Stomach smooth muscle (tissue), 2 donors: ENCODE data around the gene OPTC.
A peak's percentile ranks its signal among the peaks of the same experiment; 100 is the strongest.
"Not testable (repeated sequence)": the region's sequence is repeated elsewhere in the genome, so short reads cannot be mapped to it uniquely, and the experiment has no call there.

Experiments
- H3K27ac ChIP-seq: one replicate; pipeline ENCODE4 v1.7.0; 2013; ENCODE audit warnings: mild to moderate bottlenecking, low read length, inconsistent platforms
- H3K27me3 ChIP-seq, 2 donors: one replicate each; pipeline ENCODE4 v1.7.0; 2013; ENCODE audit warnings: low read length in 2 of 2; ENCODE audit not compliant: insufficient read depth in 2 of 2, control insufficient read depth in 1 of 2
- H3K36me3 ChIP-seq, 2 donors: one replicate each; pipeline ENCODE4 v1.7.0; 2013; ENCODE audit warnings: low read length in 2 of 2; ENCODE audit not compliant: control insufficient read depth in 2 of 2, insufficient read depth in 2 of 2
- H3K4me1 ChIP-seq: one replicate; pipeline ENCODE4 v1.7.0; 2013; ENCODE audit warnings: low read length; ENCODE audit not compliant: control insufficient read depth, insufficient read depth
- H3K4me3 ChIP-seq, 2 donors: one replicate each; pipeline ENCODE4 v1.7.0; 2013; ENCODE audit warnings: low read length in 2 of 2
- H3K9ac ChIP-seq, 2 donors: one replicate each; pipeline ENCODE4 v1.7.0; 2013; ENCODE audit warnings: low read length in 2 of 2, mild to moderate bottlenecking in 1 of 2
- H3K9me3 ChIP-seq, 2 donors: one replicate each; pipeline ENCODE4 v1.7.0; 2013; ENCODE audit warnings: low read length in 2 of 2; ENCODE audit not compliant: control insufficient read depth in 2 of 2
- donor health status: healthy.
- donor health status: Pancreatic carcinoma.

OPTC gene

GRCh38 chr1:203516184-203516583 is 22.2 kb downstream of the OPTC start:
- no peak overlapping the region for H3K27ac ChIP-seq
- H3K4me3 ChIP-seq: no peak overlapping the region
- H3K4me1 ChIP-seq: peaks cover 45% of the 10 kb centered on the region
- no peaks in the 10 kb centered on the region for H3K9me3 ChIP-seq
- no peaks in the 10 kb centered on the region for H3K36me3 ChIP-seq
- H3K9ac ChIP-seq: no peak overlapping the region
- H3K27me3 ChIP-seq: no peaks in the 10 kb centered on the region

- Histone ChIP-seq H3K4me1 (peaks cover 52% of the 10 kb centered on the region), H3K4me3 (no peak overlapping the region), H3K9ac (no peak overlapping the region), H3K27ac (no peak overlapping the region), H3K27me3 (no peaks in the 10 kb centered on the region), H3K9me3 (no peaks in the 10 kb centered on the region), H3K36me3 (no peaks in the 10 kb centered on the region)
These were observed 23.0 kb downstream of the OPTC start for GRCh38 chr1:203516906-203517305.

- no peaks in the 10 kb centered on the region for H3K27me3 ChIP-seq
- H3K4me1 ChIP-seq: peaks cover 53% of the 10 kb centered on the region
- H3K9ac ChIP-seq: no peak overlapping the region
- no peaks in the 10 kb centered on the region for H3K36me3 ChIP-seq
- H3K4me3 ChIP-seq: no peak overlapping the region
- no peaks in the 10 kb centered on the region for H3K9me3 ChIP-seq
- no peak overlapping the region for H3K27ac ChIP-seq
These were observed 23.6 kb downstream of the OPTC start for GRCh38 chr1:203517426-203518110.

- H3K27me3 ChIP-seq, H3K4me3 ChIP-seq, H3K36me3 ChIP-seq, H3K9me3 ChIP-seq, H3K9ac ChIP-seq, H3K27ac ChIP-seq: not testable (repeated sequence)
- peaks cover 52% of the 10 kb centered on the region for H3K4me1 ChIP-seq
These were observed 24.2 kb downstream of the OPTC start for GRCh38 chr1:203518139-203518538.

- no peak overlapping the region for H3K9ac ChIP-seq
- no peaks in the 10 kb centered on the region for H3K36me3 ChIP-seq
- no peak overlapping the region for H3K27ac ChIP-seq
- peaks cover 50% of the 10 kb centered on the region for H3K4me1 ChIP-seq
- no peaks in the 10 kb centered on the region for H3K27me3 ChIP-seq
- no peaks in the 10 kb centered on the region for H3K9me3 ChIP-seq
- H3K4me3 ChIP-seq: no peak overlapping the region
These were observed 24.6 kb downstream of the OPTC start for GRCh38 chr1:203518541-203518940.

- Histone ChIP-seq H3K27me3 (no peaks in the 10 kb centered on the region), H3K9ac (no peak overlapping the region), H3K4me1 (peaks cover 45% of the 10 kb centered on the region), H3K27ac (no peak overlapping the region), H3K9me3 (no peaks in the 10 kb centered on the region), H3K36me3 (no peaks in the 10 kb centered on the region), H3K4me3 (no peak overlapping the region)
These were observed 25.3 kb downstream of the OPTC start for GRCh38 chr1:203519053-203519840.

GRCh38 chr1:203519896-203520295 is 25.9 kb downstream of the OPTC start:
- Histone ChIP-seq H3K9me3 (no peaks in the 10 kb centered on the region), H3K9ac (no peak overlapping the region), H3K4me1 (peaks cover 47% of the 10 kb centered on the region), H3K4me3 (no peak overlapping the region), H3K27me3 (no peaks in the 10 kb centered on the region), H3K27ac (peak overlapping the region; percentile 6), H3K36me3 (no peaks in the 10 kb centered on the region)

- H3K36me3 ChIP-seq: no peaks in the 10 kb centered on the region
- no peak overlapping the region for H3K9ac ChIP-seq
- H3K4me3 ChIP-seq: no peak overlapping the region
- no peaks in the 10 kb centered on the region for H3K27me3 ChIP-seq
- peaks cover 51% of the 10 kb centered on the region for H3K4me1 ChIP-seq
- H3K9me3 ChIP-seq: no peaks in the 10 kb centered on the region
- H3K27ac ChIP-seq: no peak overlapping the region
These were observed 26.4 kb downstream of the OPTC start for GRCh38 chr1:203520315-203520714.

GRCh38 chr1:203521074-203521794 is 27.3 kb downstream of the OPTC start:
- Histone ChIP-seq H3K9ac (no peak overlapping the region), H3K4me1 (peaks cover 58% of the 10 kb centered on the region), H3K9me3 (no peaks in the 10 kb centered on the region), H3K27ac (peak overlapping the region; percentile 31), H3K4me3 (peak overlapping the region in 1 of 2 donors; percentile 22), H3K27me3 (no peaks in the 10 kb centered on the region), H3K36me3 (no peaks in the 10 kb centered on the region)

GRCh38 chr1:203521812-203522211 is 27.9 kb downstream of the OPTC start:
- no peaks in the 10 kb centered on the region for H3K9me3 ChIP-seq
- H3K4me1 ChIP-seq: peaks cover 62% of the 10 kb centered on the region
- no peaks in the 10 kb centered on the region for H3K36me3 ChIP-seq
- peak overlapping the region in 1 of 2 donors; percentile 22 for H3K4me3 ChIP-seq
- H3K9ac ChIP-seq: no peak overlapping the region
- peak overlapping the region; percentile 31 for H3K27ac ChIP-seq
- H3K27me3 ChIP-seq: no peaks in the 10 kb centered on the region
